ENCODE measurements around the gene KRT71. TPM values are rescaled to one million over a fixed set of nuclear protein-coding genes. Genes with fewer than 3 reads are reported as not detected.

Gene KRT71
- total and polyA plus RNA-seq, 2 of the 8 experiments (the other 6 are each of a cell fraction or from before 2014, with no cell fraction given) = not detected

- no peak overlapping the region for H3K23ac ChIP-seq (ENCODE audit: insufficient read length)
- no peak overlapping the region for H4K5ac ChIP-seq (ENCODE audit: insufficient read length, low read depth, low read length)
- H2BK12ac ChIP-seq (ENCODE audit: low read depth, low read length) = no peak overlapping the region
- H2AK5ac ChIP-seq (ENCODE audit: low read depth, low read length) = no peak overlapping the region
- no peak overlapping the region for H3K4ac ChIP-seq (replicated peaks; ENCODE audit: insufficient read length, low read depth, low read length)
- H3K18ac ChIP-seq (ENCODE audit: extremely low read depth, low read length) = no peak overlapping the region
- H4K91ac ChIP-seq (replicated peaks; ENCODE audit: insufficient read length, low read length) = no peak overlapping the region
- ChIA-PET POLR2A (ENCODE audit: partially characterized antibody) (no interaction called here), CTCF (ENCODE audit: partially characterized antibody) (interaction anchor here (1.1 to 23.2 kb wide), 11 partner anchors 14 to 405 kb away, joined by 3 to 502 read pairs (median 13); no protein-coding TSS in a partner anchor)
- no peaks in the 10 kb centered on the region for H4K20me1 ChIP-seq (replicated peaks in 1 of 2; ENCODE audit: control insufficient read depth in 1 of 2, insufficient read depth in 2 of 2, low read length in 2 of 2)
- no peak overlapping the region for H2AFZ ChIP-seq (ENCODE audit: low read length)
- TF ChIP-seq JUND (IDR thresholded peaks at IDR 0.05; ENCODE audit: low read length) (no peak), TCF12 (IDR thresholded peaks at IDR 0.05; ENCODE audit: low read depth, low read length) (no peak), RNF2 (IDR thresholded peaks at IDR 0.05; ENCODE audit: borderline replicate concordance, low read depth, low read length, missing control alignments, poor library complexity, severe bottlenecking) (no peak), BACH1 (IDR thresholded peaks at IDR 0.05; ENCODE audit: low read length) (no peak), ATF3 (IDR thresholded peaks at IDR 0.05; ENCODE audit: insufficient read depth, low read depth, low read length) (no peak), BCL11A (IDR thresholded peaks at IDR 0.05; ENCODE audit: low read depth in 2 of 2, low read length in 2 of 2) (no peak)
- no peak overlapping the region for H4K8ac ChIP-seq (ENCODE audit: extremely low read depth, insufficient read depth, low read length)
- H3K4me3 ChIP-seq (ENCODE audit: extremely low read depth in 1 of 4, insufficient read depth in 2 of 4, low read depth in 3 of 4, low read length in 4 of 4) = no peak overlapping the region
- no peaks in the 10 kb centered on the region for H3K9me3 ChIP-seq (ENCODE audit: insufficient read depth in 2 of 2, low read depth in 1 of 2, low read length in 1 of 2)
- FAIRE-seq (no peak), DNase-seq (ENCODE audit: low read depth in 1 of 2, low spot score in 2 of 2) (no peak)
- WGBS, 2 experiments (ENCODE audit: extremely low coverage in 1 of 2, insufficient coverage in 1 of 2, insufficient read length in 1 of 2, insufficient replicate concordance in 2 of 2, low coverage in 1 of 2, low lambda C conversion rate in 2 of 2, missing lambda C conversion rate in 1 of 2) = 83% methylated on average over 1 of the region's 1 CpG; no CpG with 5 or more reads in 1 of the 2 experiments
- H2BK15ac ChIP-seq (ENCODE audit: low read length) = no peak overlapping the region
- H3K56ac ChIP-seq (replicated peaks; ENCODE audit: insufficient read length, low read depth, low read length) = no peak overlapping the region
- H3K4me2 ChIP-seq (ENCODE audit: insufficient read depth in 1 of 2, low read depth in 2 of 2, low read length in 2 of 2) = no peak overlapping the region
- H3K9ac ChIP-seq (replicated peaks in 1 of 4; ENCODE audit: extremely low read depth in 1 of 4, low read depth in 3 of 4, low read length in 3 of 4) = no peak overlapping the region
- H3K79me1 ChIP-seq (ENCODE audit: low read depth, low read length) = no peaks in the 10 kb centered on the region
- no peaks in the 10 kb centered on the region for H3K79me2 ChIP-seq (ENCODE audit: control insufficient read depth in 1 of 2, insufficient read depth in 2 of 2, low read length in 2 of 2)
- no peaks in the 10 kb centered on the region for H3K23me2 ChIP-seq (ENCODE audit: low read depth, low read length)
- H2BK5ac ChIP-seq (ENCODE audit: low read depth, low read length) = no peak overlapping the region
- H3K27me3 ChIP-seq (replicated peaks in 1 of 4; ENCODE audit: control insufficient read depth in 3 of 4, extremely low read depth in 1 of 4, insufficient read depth in 3 of 4, low read length in 3 of 4) = no peaks in the 10 kb centered on the region
- no peak overlapping the region for H3K14ac ChIP-seq (ENCODE audit: insufficient read length)
- no peak overlapping the region for H2BK120ac ChIP-seq (replicated peaks; ENCODE audit: low read depth, low read length)
- no peak overlapping the region for H3K27ac ChIP-seq (ENCODE audit: low read depth, low read length)
- no peaks in the 10 kb centered on the region for H3K4me1 ChIP-seq (replicated peaks in 1 of 4; ENCODE audit: control insufficient read depth in 3 of 4, insufficient read depth in 4 of 4, low read length in 3 of 4)
- no peaks in the 10 kb centered on the region for H3K36me3 ChIP-seq (ENCODE audit: control insufficient read depth in 2 of 4, insufficient read depth in 4 of 4, low read length in 3 of 4)
- no peak overlapping the region for H2BK20ac ChIP-seq (ENCODE audit: low read length)
Measured at GRCh38 chr12:52580496-52580895, 27.6 kb upstream of the KRT71 start.

Data from H1 (cell line).